ENCODE measurements around the gene IFT80. TPM values are rescaled to one million over a fixed set of nuclear protein-coding genes. Genes with fewer than 3 reads are reported as not detected.

IFT80 gene
- total and polyA plus RNA-seq, 9 of the 15 experiments (the other 6 are each of a cell fraction or from before 2014, with no cell fraction given) = 6.7 to 21.1 (median 16.4) TPM

DNA sequence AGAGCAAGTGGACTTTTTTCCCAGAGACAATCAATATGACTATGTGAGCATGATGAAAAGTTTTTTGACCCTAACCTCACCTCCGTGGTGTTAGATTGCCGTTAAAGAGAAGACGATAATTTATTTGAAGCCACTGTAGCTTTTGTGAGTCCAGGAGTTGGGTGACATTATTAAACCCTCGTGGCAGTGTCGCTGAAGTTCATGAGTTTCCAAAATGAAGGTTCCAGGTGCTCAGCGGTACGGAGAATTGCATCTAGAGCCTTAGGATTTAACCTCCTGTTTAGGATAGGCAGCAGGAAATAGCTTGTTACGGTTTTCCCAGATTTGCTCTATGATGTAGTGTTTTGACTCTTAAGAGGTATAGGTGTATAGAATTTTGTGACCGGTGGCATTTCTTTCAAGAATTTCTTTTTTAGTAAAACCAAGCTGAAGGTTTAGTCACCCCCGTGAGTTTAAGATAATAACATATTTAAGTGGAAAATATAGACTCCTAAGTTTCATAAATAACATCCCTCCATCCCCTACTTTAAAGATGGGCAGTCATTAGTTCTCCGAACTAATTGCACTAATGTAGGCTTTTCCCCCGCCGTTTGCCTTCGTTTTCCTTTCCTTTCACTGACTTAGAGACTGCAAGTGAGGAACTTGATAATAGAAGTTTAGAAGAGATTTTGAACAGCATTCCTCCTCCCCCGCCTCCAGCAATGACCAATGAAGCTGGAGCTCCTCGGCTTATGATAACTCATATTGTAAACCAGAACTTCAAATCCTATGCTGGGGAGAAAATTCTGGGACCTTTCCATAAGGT lies 2.5 kb upstream of the IFT80 start (continued):
- TF ChIP-seq, protein P1, sequence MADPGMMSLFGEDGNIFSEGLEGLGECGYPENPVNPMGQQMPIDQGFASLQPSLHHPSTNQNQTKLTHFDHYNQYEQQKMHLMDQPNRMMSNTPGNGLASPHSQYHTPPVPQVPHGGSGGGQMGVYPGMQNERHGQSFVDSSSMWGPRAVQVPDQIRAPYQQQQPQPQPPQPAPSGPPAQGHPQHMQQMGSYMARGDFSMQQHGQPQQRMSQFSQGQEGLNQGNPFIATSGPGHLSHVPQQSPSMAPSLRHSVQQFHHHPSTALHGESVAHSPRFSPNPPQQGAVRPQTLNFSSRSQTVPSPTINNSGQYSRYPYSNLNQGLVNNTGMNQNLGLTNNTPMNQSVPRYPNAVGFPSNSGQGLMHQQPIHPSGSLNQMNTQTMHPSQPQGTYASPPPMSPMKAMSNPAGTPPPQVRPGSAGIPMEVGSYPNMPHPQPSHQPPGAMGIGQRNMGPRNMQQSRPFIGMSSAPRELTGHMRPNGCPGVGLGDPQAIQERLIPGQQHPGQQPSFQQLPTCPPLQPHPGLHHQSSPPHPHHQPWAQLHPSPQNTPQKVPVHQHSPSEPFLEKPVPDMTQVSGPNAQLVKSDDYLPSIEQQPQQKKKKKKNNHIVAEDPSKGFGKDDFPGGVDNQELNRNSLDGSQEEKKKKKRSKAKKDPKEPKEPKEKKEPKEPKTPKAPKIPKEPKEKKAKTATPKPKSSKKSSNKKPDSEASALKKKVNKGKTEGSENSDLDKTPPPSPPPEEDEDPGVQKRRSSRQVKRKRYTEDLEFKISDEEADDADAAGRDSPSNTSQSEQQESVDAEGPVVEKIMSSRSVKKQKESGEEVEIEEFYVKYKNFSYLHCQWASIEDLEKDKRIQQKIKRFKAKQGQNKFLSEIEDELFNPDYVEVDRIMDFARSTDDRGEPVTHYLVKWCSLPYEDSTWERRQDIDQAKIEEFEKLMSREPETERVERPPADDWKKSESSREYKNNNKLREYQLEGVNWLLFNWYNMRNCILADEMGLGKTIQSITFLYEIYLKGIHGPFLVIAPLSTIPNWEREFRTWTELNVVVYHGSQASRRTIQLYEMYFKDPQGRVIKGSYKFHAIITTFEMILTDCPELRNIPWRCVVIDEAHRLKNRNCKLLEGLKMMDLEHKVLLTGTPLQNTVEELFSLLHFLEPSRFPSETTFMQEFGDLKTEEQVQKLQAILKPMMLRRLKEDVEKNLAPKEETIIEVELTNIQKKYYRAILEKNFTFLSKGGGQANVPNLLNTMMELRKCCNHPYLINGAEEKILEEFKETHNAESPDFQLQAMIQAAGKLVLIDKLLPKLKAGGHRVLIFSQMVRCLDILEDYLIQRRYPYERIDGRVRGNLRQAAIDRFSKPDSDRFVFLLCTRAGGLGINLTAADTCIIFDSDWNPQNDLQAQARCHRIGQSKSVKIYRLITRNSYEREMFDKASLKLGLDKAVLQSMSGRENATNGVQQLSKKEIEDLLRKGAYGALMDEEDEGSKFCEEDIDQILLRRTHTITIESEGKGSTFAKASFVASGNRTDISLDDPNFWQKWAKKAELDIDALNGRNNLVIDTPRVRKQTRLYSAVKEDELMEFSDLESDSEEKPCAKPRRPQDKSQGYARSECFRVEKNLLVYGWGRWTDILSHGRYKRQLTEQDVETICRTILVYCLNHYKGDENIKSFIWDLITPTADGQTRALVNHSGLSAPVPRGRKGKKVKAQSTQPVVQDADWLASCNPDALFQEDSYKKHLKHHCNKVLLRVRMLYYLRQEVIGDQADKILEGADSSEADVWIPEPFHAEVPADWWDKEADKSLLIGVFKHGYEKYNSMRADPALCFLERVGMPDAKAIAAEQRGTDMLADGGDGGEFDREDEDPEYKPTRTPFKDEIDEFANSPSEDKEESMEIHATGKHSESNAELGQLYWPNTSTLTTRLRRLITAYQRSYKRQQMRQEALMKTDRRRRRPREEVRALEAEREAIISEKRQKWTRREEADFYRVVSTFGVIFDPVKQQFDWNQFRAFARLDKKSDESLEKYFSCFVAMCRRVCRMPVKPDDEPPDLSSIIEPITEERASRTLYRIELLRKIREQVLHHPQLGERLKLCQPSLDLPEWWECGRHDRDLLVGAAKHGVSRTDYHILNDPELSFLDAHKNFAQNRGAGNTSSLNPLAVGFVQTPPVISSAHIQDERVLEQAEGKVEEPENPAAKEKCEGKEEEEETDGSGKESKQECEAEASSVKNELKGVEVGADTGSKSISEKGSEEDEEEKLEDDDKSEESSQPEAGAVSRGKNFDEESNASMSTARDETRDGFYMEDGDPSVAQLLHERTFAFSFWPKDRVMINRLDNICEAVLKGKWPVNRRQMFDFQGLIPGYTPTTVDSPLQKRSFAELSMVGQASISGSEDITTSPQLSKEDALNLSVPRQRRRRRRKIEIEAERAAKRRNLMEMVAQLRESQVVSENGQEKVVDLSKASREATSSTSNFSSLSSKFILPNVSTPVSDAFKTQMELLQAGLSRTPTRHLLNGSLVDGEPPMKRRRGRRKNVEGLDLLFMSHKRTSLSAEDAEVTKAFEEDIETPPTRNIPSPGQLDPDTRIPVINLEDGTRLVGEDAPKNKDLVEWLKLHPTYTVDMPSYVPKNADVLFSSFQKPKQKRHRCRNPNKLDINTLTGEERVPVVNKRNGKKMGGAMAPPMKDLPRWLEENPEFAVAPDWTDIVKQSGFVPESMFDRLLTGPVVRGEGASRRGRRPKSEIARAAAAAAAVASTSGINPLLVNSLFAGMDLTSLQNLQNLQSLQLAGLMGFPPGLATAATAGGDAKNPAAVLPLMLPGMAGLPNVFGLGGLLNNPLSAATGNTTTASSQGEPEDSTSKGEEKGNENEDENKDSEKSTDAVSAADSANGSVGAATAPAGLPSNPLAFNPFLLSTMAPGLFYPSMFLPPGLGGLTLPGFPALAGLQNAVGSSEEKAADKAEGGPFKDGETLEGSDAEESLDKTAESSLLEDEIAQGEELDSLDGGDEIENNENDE (IDR thresholded peaks at IDR 0.05; ENCODE audit: low read depth, low read length) = no peak
- TF ChIP-seq ZNF347 (CRISPR knock-in tag; IDR thresholded peaks at IDR 0.05; ENCODE audit: low read depth) = no peak
- no peak for TF ChIP-seq TAL1 (IDR thresholded peaks at IDR 0.05)

Measured in K562 (cell line).